Fibroblast of pulmonary artery (primary cell): ENCODE data around the gene VAV2.

Experiments used
- DNase-seq: peaks from one replicate; pipeline ENCODE4 v3.0.0-alpha.2; 2010; ENCODE audit warnings: low read depth
- H3K4me3 ChIP-seq: replicated peaks from 2 replicates; pipeline ENCODE4 v1.5.1; 2011; ENCODE audit warnings: low read depth, mild to moderate bottlenecking, control low read depth, low read length, moderate library complexity
- TF ChIP-seq, protein P1 (sequence below): IDR thresholded peaks from 2 replicates; pipeline ENCODE4 v1.5.1; 2011; ENCODE audit warnings: mild to moderate bottlenecking, control low read depth, low read length, inconsistent platforms; ENCODE audit errors: missing control alignments

VAV2 gene

DNA sequence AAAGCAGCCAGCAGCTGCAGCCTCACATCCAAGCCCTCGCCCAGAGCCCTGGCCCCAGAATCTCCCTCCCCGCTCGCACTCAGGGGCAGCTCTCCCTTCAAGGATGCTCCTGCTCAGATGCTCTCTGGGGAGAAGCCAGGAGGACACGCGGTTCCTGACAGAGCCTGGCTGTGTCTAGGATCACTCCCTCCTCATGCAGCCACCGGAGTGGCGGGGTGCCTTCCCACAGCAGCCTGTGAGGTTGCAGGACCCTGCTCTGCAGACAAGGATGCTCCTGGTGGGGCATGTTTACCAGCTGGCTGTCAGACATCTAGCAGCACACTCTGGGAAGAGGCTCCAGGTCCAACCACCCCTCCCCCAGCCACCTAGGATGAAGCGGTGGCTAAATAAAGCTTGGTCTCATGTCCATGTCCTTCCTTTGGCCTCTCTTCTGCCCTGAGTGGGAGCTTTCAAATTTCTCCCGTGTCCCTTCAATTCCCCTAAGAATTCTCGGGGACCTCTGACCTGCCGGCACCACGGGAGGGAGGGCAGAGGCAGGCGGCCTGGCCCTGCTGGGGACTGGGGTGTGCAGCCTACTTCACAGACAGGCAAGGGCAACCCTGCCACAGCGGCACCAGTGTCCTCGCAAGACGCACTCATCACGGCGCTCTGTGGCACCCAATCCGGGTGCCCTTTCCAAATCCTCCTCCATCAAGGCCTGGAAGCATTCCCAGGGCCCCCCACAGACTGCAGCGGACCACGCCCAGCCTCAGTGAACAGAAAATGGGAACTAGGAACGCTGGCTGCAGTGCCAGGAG lies 165.6 kb downstream of the VAV2 start:
- DNase-seq = no peak
- no peak overlapping the region for H3K4me3 ChIP-seq
- TF ChIP-seq, protein P1, sequence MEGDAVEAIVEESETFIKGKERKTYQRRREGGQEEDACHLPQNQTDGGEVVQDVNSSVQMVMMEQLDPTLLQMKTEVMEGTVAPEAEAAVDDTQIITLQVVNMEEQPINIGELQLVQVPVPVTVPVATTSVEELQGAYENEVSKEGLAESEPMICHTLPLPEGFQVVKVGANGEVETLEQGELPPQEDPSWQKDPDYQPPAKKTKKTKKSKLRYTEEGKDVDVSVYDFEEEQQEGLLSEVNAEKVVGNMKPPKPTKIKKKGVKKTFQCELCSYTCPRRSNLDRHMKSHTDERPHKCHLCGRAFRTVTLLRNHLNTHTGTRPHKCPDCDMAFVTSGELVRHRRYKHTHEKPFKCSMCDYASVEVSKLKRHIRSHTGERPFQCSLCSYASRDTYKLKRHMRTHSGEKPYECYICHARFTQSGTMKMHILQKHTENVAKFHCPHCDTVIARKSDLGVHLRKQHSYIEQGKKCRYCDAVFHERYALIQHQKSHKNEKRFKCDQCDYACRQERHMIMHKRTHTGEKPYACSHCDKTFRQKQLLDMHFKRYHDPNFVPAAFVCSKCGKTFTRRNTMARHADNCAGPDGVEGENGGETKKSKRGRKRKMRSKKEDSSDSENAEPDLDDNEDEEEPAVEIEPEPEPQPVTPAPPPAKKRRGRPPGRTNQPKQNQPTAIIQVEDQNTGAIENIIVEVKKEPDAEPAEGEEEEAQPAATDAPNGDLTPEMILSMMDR = no peak

DNA sequence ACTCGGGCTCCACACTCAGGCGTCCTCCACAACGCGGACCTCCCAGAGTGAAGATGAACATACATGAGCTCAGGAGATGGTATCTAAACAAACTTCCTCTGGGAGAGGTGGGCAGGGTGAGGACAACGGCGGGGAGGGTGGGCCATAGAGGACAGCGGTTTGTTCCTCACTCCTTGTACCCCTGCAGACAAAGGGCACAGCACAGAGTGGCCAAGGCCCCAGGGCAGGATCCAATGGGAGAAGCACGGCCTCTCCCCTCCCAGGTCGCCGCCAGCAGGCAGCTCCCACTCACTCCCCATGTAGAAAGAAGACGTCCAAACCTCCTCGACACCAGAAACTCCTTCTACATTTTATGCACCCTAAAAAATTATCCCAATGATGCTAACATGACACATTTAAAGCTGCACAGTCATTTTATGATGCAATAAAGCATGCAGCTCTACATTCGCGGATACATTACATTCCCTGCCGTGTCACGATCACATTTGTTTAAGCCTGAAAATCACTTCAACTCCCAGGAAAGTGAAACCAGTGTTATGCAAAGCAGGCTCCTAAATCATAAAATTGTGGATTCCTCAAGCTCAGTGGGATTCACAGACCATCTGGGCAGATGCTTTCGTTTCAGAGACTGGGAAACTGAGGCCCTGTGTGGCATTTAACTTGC lies 166.4 kb downstream of the VAV2 start:
- TF ChIP-seq, protein P1 = no peak
- peak; percentile 44 for DNase-seq
- H3K4me3 ChIP-seq = no peak overlapping the region

DNA sequence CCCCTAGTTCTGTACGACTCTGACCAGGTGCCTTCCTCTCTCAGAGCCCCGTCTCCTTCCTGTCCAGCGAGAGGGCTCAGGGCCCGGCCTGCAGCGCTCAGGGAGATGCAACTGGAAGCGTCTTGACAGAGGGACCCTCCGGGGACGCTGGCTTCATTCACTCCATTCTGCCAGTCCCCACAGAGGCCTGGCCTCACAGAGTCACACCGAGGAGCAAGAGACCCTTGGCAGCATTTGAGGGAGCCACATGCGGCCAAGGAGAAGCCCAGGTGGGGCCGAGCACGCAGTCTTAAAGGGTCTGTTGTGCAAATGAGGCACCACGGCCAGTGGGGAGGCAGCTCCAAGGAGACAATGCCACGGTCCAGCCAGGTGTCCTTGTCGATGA lies 167.3 kb downstream of the VAV2 start:
- DNase-seq = no peak
- TF ChIP-seq, protein P1 = no peak
- H3K4me3 ChIP-seq = no peak overlapping the region

DNA sequence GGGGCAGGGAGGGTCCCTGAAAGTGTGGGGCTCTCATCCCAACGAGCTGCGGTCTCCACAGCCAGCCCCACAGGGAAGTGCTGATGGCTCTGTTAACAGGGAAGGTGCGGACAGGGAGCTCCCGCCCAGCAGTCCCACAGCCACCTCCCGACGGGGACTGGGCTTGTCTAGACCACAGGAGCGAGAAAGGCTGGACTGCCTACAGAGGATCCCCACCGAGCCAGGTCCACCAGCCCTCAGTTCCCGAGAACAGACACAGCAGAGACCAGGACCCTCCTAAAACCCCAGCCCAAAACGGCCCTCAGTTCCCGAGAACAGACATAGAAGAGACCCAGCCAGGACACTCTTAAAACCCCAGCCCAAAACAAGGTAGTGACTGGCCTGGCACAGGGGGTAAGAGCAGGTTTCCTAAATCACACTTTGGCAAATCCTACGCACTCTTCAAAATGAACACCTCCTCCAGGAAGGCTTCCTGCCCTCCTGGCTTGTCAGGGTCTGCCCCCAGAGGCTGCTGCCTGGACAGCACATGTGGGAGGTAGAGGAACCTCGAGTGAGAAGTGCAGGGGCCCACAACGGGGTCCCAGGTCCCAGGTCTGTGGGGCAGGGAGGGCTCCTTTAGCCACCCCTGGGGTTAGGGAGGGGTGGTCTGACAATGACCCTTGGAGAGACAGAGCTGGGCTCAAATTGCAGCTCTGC lies 167.9 kb downstream of the VAV2 start:
- TF ChIP-seq, protein P1 = no peak

DNA sequence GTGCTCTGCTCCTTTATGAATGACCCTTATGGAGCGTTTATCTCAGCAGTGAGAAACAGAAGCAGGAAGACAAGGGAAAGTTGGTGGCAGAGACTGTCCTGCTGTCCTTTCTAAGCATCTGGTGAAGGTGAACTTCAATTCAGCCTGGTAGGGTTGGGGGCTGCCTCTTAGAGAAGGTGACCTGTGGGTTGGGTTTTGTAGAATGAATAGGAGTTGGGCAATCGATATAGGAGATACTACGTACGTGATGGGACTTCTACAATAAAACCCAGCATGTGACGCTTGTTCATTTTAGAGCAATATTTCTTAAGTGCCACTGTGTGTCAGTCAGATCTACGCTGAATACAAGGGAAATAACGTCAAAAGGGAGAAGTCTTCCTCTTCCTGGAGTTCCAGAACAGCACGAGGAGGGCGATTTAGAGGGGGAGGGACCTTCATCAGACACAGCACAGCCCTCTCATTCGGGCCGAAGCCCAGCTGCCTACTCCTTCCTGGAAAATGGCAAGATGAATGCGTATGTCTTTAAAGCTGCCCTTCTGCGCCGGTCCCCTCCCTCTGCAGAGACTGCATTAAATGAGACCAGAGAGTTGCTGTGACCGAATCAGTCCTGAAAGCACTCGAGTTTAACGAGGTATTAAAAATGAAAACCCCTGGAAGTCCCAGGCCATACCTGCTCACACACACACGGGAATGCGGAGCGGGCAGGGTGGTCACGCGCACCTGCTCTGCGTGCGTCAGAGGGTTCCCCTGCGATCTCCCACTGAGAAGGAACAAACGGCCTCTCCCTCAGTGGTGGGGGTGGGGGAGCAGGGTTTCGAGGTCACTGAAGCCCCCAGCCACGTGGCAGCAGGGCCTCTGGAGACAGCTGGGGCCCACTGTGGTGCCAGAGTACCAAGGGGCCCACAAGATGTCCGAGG lies 168.7 kb downstream of the VAV2 start:
- TF ChIP-seq, protein P1 = no peak
- no peak for DNase-seq

More for the DNA sequence above, 167.9 kb downstream of the VAV2 start:
- DNase-seq = no peak
- no peak overlapping the region for H3K4me3 ChIP-seq

DNA sequence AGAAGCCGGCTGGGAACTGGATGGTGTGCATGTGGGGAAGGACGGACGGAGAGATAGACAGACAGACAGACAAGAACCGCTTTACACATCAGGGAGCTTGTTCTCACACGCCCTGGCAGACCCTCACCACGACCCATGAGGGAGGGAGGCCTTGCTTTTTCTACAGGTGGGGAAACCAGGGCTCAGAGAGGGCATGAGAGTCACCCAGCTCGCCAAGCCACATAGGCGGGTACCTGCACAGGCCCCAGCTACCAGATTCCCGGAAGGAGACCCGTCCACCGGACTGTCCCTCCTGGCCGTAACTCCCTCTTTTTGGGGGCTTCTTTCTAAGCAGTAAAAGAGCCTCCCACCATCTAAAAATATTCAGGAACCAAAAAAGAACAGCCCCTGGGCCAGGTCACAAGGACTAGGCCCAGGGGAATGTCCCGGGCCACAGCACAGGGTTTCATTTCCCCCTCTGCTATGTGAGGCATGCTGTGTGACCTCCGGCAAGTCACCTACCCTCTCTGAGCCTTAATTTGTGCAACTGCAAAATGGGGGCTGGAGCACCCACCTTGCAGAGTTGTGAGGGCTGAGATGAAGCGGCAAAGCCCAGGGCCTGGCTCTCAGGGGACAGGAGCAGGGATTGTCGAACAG lies 169.6 kb downstream of the VAV2 start:
- no peak overlapping the region for H3K4me3 ChIP-seq
- no peak for DNase-seq
- TF ChIP-seq, protein P1 = no peak

More for the DNA sequence above, 168.7 kb downstream of the VAV2 start:
- no peak overlapping the region for H3K4me3 ChIP-seq
